HG03439 (cell line): ENCODE results near the gene HNMT.
"Not testable (repeated sequence)": the region's sequence is repeated elsewhere in the genome, so short reads cannot be mapped to it uniquely, and the experiment has no call there.

Source experiments
- ATAC-seq: cut with Tn5 transposase; IDR thresholded peaks from one replicate; pipeline ENCODE4 v1.9.1; 2021; ENCODE audit warnings: mild to moderate bottlenecking, moderate library complexity; ENCODE audit not compliant: unreplicated experiment

HNMT gene

GRCh38 chr2:137973280-137973679 is 9.0 kb downstream of the HNMT start:
- ATAC-seq: no peak

- no peak for ATAC-seq
Measured at GRCh38 chr2:137975280-137976271, 11.3 kb downstream of the HNMT start.

- no peak for ATAC-seq
Measured at GRCh38 chr2:137976274-137976673, 12.0 kb downstream of the HNMT start.

GRCh38 chr2:137977790-137978189 is 13.5 kb downstream of the HNMT start:
- ATAC-seq: no peak

GRCh38 chr2:137980459-137980858 is 16.2 kb downstream of the HNMT start:
- no peak for ATAC-seq

GRCh38 chr2:137981112-137981656 is 16.9 kb downstream of the HNMT start:
- no peak for ATAC-seq

- no peak for ATAC-seq
Measured at GRCh38 chr2:137983581-137983980, 19.3 kb downstream of the HNMT start.

- ATAC-seq: no peak
Measured at GRCh38 chr2:137986268-137986667, 22.0 kb downstream of the HNMT start.

GRCh38 chr2:137987011-137987410 is 22.7 kb downstream of the HNMT start:
- ATAC-seq: no peak

GRCh38 chr2:137991078-137991477 is 26.8 kb downstream of the HNMT start:
- ATAC-seq: no peak

- no peak for ATAC-seq
Measured at GRCh38 chr2:137992039-137992646, 27.9 kb downstream of the HNMT start.

GRCh38 chr2:137993715-137994476 is 29.6 kb downstream of the HNMT start:
- not testable (repeated sequence) for ATAC-seq

GRCh38 chr2:137995368-137995767 is 31.1 kb downstream of the HNMT start:
- ATAC-seq: not testable (repeated sequence)

GRCh38 chr2:137996158-137996557 is 31.9 kb downstream of the HNMT start:
- not testable (repeated sequence) for ATAC-seq

GRCh38 chr2:137997733-137998132 is 33.5 kb downstream of the HNMT start:
- no peak for ATAC-seq

GRCh38 chr2:137998503-137998902 is 34.2 kb downstream of the HNMT start:
- ATAC-seq: no peak

GRCh38 chr2:137999273-137999672 is 35.0 kb downstream of the HNMT start:
- no peak for ATAC-seq

- no peak for ATAC-seq
Measured at GRCh38 chr2:138000009-138000408, 35.7 kb downstream of the HNMT start.

- ATAC-seq: no peak
Measured at GRCh38 chr2:138000796-138001195, 36.5 kb downstream of the HNMT start.

- no peak for ATAC-seq
Measured at GRCh38 chr2:138003411-138003810, 39.1 kb downstream of the HNMT start.

GRCh38 chr2:138007431-138007830 is 43.2 kb downstream of the HNMT start:
- ATAC-seq: no peak
